ENCODE measurements around the gene BRSK1.

BRSK1 gene

DNA sequence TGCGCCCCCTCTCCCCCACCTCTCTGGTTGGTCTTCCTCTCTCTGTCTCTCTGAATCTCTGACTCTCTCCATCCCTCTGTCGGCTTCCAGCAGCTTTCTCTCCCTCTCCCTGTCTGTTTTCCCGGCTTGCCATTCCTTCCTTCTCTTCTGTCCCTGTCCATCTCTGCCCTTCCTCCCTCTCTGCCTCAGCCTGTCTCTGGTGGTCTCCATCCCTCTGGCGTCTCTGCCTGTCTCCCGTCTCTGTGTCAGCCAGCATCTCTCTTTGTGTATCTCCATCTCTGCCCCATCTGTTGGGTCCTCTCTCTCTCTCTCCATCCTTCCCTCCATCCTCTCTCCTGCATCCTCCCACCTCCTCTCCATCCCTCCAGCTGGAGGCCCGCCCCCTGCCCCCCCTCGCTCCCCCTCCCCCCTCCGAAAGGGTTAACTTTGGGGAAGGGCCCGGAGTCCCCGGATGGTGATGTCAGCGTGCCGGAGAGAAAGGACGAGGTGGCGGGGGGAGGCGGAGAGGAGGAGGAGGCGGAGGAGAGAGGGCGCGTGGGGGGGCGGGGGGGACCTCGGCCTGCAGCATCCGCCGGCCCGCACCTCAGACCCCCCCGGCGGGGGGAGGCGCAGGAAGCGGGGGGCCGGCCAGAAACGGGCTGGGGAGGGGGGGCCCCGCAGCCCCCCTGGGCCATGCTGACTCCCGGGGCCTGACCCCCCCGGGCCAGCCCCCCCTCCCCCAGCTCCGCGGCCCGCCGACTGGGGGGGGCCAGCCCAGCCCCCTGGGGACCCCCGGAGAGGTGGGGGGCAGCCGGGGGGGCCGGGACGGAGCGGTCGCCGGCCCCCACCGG is at the start of gene BRSK1:
BRSK1 (plus strand) TSS at position 450 of the 830 bp plus-strand sequence. CDS start 446 bp downstream, outside the sequence.
- DNase-seq (ENCODE audit: low spot score), result peak; percentile 85

DNA sequence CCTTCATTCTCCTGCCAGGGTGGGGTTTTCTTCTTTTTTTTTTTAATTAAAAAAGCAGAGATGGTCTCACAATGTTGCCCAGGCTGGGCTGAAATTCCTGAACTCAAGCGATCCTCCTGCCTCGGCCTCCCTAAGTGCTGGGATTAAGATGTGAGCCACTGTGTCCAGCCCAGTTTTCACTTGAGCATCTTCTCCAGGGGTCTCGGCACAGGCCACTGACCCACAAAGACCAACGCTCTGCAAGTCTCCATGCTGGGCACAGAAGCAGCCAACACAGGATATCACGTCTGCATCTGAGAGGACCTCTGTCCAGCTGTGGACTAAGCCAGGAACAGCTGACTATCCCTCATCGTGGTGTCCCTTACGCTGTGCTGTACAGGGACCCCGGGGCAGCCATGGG is 45.8 kb upstream of the BRSK1 start:
- no peak for DNase-seq (ENCODE audit: low spot score)

DNA sequence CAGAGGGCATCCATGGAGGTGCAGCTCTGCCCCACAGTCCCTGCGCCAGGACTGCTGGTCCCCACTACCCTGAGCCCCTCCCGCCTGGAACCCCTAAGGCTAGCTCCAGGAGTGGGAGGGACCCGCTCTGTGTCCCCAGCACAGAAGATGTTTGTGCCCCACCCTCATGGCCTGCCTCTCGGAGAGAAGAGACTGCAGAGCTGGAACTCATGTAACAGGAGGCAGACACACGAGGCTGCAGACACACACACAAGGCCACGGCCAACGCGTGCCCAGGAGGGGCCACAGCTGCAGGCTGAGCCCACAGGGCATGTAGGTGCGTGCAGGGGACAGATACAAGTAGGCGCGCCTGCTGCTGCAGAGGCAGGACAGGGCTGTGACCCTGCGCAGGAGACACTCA is 44.8 kb upstream of the BRSK1 start:
- no peak for DNase-seq (ENCODE audit: low spot score)

DNA sequence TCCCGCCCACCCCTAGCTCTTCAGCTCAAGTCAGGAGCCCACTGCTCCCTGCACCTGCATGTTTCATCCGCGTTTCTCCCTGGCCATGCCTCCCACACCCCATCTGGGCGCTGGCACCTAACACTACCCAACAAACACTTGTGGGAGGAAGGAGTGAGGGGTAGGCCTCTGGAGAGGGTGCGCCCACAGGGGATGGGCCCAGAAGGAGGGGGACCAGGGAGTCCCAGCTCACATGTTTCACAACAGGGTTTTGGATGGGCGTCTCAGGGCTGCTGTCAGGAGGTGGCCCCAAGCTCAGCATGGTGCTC is 43.1 kb upstream of the BRSK1 start:
- no peak for DNase-seq (ENCODE audit: low spot score)

DNA sequence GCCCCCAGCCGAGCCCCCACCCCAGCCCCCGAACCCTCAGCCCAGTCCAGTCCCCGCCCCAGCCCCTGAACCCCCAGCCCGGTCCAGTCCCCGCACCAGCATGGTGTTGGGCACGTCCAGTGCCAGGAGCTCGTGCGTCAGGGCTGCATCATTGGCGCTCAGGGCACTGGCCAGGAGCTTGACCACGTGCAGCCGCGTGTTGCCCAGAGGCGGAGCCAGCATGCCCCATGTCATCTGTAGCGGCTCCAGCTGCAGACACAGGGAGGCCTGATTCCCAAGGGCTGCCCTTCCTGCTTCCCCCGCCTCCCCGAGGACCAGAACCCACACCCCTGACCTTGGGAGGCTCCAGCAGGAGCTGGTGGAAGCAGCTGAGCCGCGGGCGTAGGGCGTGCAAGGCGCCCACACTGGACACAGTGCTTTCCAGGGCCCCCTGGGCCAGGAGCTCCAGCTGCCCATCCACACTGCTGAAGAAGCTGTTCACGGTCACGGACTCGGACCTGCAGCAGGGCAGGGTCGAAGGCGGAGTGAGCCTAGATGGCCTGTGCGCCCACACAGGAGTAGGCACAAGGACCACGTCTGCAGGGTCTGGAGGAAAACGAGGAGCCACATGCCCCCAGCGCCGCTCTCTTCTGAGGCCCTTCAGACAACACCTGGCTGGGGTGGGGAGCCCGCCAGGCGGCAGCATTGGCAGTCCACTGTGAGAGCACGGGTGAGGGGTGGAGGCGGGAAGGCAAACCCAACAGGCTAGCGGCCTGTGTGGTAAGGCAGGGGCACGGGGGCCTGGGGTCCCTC is 42.5 kb upstream of the BRSK1 start:
- DNase-seq (ENCODE audit: low spot score), result no peak

DNA sequence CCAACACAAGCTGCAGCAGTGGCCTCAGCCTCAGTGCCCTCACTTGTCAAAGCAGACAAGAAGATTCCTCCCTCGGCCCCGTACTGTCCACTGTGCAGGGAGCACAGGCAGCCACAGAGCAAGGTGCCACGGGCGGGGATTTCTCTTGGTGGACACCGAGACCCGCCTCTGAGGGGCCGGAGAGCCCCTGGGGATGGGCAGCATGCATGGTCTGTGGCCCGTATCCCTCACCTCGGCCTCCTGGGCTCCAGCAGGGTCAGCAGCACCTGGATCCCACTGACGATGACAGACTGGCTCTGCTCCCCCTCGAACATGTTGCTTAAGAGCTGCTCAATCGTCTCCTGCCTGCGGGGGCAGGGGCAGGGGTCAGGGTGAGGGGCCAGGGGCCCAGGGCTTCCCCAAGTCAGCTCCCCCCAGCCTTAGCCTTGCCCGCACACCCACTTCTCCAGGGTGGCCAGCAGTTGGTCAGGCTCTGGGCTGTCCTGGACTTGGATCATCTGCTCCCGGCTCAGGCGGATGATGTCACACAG is 41.8 kb upstream of the BRSK1 start:
- DNase-seq (ENCODE audit: low spot score), result no peak

DNA sequence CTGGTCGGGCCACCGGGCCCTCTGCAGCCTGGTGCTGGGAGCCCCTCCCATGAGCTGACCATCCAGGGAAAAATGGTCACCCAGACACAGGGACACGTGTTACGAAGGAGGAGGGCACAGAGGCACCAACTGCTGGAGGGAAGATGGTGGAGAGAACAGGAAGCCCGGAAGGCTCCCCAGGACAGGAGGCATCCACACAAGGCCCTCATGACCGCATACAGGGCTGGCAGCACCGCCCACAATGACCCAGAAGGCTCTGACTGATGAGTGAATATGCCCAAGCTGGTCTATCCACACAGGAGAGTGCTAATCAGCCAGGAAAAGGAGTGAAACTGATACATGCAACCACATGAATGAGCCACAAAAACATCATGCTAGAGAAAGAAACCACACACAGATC is 41.3 kb upstream of the BRSK1 start:
- DNase-seq (ENCODE audit: low spot score), result no peak

DNA sequence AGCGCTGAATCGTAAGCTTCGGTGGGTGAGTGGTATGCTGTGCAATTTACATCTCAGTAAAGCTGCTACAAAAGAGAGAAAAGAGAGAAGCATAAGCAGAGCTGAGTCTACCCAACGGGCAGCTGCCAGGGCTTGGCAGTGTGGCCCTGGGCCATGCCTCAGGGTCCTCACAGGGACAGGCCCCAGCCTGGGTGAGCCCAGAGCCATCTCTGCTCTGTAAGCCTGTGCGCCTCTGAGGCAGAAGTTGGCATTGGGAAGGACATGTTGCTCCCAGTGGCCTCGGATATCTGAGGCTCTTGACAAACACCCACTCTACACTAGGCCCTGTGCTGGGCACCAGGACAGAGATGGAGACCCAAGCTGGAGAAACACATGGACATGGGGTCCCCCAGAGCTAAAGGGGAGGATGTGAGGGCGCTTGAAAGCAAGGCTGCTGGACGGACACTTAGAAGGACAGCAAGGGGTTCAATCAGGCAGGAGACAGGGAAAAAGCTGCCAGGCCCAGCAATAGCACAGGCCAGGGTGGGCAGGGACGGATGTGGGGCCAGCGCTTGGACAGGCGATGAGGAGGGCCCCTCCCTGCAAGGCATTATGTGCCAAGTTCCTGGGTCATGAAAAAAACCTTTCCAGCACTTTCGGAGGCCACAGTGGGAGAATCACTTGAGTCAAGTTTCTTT is 39.7 kb upstream of the BRSK1 start:
- DNase-seq (ENCODE audit: low spot score), result no peak

DNA sequence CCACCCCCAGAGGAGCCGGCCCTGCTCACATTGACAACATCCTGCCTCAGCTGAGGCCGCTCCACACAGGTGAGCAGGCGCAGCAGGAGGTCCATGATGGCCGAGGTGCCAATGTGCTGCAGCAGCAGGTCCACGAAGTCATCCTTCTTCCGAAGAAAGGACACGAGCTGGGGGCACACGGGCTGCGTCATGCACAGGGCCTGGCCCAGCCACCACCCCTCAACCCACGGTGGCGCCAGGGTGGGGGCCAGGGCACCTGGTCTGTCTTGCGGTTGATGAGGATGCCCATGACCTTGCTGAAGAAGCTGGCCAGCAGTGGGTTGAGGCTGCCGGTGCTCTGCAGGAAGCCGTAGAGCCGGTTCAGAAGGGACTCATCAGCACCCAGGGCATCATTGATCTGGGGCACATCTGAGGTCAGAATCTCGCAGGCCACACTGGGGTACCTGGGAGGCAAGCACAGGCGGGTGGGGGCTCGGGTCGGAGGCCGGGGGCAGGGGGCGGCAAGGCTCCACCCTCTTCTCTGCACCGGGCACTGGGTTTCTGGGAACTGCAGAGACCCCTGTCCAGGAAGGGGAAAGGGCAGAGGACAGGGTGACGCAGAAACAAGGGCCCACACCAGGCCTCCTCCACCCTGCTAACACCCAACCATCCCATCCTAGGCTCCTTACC is 38.4 kb upstream of the BRSK1 start:
- DNase-seq (ENCODE audit: low spot score), result no peak

DNA sequence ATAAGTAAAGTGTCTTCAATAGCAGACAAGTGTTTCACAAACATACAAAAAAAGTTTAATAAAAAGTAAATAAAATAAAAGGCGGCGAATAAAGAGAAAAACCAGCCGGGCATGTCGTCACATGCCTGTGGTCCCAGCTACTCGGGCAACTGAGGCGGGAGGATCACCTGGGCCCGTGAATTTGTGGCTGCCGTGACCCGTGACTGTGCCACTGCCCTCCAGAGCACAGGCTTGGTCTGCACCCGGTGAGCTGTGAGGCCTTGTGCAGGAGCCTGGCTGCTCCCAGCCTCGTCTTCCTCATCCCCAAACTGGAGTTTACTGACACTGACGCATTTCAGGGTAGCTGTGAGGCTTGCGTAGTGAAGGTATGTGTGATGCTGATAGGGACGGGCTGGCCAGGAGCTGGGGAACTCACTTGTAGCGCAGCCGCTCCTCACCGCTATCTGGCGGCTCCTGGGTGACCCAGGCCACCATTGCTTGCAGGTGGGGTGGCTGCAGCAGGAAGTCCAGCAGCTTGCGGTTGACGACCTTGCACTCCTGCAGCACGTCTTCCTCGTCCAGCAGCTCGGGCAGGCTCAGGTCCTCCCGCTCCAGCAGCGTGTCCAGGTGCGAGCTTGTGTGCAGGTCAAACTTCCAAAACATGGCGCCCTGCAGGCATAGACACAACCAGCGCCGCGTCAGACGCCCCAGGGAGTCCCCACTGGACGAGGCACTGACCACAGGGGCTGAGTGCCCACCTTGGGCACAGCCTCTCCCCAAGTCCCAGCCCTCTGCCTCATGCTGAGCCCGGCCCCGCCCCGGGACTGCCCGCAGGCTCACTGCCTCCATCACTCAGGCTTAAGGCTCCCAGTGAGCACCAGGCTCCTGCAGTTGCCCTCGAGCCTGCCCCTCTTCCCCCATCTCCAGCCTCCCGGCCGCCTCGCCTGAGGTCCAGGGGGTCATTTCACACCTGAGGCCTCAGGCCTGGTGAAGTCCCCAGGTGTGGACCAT is 37.0 kb upstream of the BRSK1 start:
- DNase-seq (ENCODE audit: low spot score), result no peak

DNA sequence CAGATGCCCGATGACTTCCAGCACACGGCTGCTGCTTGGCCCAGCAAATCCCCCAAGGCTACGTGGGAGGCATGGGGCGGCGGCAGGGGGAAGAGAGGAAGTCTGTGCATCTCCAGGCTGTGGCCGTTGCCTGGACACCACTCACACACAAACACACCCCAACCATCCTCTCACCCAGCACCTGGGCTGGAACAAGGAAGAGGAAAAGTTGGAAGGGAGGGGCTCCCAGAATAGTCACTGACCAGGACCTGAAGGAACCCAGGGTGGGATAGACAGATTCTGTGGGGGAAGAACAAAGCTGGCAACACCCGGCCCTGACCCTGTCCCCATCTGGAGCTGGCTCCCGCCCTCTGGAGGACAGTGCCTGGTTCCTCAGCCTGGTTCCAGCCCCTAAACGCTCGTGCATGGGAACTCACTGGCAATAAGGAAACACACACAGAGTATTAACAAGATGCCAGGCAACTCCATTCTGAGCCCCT is 36.1 kb upstream of the BRSK1 start:
- DNase-seq (ENCODE audit: low spot score), result no peak

DNA sequence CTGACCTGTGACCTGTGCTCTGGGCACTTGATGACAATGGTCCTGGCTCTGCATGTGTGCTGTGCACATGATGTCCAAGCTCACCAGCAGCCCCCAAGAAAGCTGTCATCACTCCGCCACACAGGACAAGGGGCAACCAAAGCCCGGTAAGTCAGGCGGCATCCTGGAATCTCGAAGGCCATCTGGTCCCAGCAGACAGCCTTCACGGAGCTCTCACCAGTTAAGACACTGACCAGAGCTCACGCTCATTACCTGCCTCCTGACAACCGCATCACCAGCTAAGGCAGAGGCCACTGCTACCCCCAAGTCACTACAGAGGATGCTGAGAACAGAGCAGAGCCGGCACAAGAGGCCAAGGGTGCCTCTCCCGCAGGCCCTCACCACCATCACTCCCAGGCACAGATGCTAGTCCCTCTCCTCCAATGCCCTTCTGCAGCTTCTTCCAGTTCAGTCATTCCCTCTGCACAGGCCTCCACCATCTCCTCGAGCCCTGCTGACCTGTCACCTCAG is 35.6 kb upstream of the BRSK1 start:
- no peak for DNase-seq (ENCODE audit: low spot score)

DNA sequence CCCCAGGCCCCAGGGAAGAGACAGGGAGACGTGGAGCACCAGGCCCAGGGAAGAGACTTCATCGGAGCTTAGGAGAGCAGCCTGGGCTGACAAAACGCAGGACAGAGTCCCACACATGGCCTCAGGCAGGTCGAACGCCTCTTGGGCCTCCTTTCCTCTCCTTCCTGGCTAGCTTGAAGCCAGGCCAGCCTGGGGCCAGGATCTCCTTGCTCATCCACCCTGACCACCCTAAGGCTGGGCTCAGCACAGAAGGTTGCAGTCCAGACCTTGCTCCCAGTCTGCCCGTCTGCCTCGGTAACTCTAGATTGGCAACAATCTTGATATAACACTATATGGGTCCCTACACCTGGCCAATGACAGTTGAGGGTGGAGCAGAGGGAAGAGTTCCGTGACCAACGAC is 35.1 kb upstream of the BRSK1 start:
- DNase-seq (ENCODE audit: low spot score), result no peak

DNA sequence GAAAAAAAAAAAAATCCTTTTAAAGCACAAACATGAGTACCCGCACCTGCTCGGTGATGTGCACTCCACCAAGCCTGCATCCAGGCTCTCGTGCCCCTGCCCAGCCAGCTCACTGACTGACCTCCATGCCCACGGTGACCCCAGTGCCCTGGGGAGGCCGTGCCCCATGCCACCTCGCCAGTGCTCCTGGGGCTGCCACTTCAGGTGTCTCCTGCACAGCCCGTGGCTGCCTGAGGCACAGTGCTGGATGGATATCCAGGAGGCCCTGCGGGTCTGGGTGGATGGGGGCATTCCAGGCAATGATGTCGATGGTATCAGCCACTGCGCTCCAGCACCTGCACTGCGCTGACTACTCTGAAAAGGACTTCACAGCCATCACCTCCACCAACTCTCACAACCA is 34.0 kb upstream of the BRSK1 start:
- no peak for DNase-seq (ENCODE audit: low spot score)

DNA sequence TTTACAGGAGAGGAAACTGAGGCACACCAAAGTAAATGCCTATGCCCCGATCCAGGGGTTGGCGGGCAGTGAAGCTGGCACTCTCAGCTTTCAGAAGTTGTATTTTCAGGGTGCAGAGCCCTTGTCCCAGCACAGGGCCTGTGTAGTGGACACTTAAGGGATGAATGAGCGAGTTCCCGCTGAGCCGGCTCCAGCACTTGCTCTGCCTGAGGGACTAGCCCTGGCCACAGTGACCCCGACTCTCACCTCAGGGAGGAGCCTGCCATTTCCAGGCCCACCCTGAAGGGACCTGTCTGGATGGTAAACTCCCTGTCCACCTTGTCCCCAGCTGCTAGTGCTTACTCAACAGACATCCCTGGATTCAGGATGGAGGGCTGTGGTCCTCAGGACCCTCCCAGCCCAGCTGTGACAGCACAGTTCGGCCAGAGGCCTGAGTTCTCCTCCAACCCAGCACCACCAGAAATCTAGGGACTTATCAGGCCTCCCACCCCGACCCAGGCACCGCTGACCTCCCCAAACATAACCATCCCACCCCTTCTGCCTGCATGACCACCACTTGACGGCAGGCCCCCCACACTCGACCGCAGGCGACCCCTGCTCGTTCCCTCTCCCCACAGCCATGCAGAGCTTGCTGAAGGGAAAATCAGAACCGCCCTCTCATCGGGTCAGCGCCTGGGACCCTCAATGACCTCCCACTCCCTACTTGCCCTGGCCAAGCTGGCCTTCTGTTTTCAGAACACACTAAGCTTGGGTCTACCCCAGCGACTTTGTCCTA is 33.3 kb upstream of the BRSK1 start:
- no peak for DNase-seq (ENCODE audit: low spot score)

DNA sequence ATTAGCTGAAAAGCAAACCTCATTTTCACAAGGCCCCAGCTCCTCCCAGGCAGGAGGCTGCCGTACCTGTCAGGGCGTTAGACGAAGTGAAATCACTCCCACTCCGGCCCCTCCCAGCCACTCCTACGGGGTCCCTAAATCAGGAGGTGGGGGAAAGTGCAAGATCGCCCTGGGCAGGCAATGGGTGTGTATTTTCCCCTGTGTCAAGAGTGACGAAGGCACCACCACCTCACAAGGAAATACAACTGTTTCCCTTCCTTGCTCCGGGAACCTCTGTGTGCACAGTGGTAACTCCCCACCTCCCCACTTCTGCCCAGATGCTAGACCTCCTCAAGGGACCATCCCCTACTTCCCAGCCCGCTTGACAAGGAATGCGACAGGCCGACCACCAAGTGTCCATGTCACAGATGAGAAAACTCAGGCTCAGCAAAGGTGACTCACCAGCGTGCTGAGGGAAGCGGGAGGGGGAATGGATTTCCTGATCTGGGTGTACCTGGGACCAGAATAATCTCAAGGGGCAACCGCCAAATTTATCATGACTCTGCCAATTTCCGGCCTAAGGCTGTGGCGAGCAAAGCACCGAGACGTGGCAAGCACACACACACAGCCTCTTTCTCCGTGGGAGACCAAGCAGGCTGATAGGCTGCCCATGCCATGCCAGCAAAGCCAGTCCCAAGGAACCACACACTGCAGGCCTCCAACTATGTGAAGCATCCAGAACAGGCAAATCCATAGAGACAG is 32.3 kb upstream of the BRSK1 start:
- DNase-seq (ENCODE audit: low spot score), result no peak

DNA sequence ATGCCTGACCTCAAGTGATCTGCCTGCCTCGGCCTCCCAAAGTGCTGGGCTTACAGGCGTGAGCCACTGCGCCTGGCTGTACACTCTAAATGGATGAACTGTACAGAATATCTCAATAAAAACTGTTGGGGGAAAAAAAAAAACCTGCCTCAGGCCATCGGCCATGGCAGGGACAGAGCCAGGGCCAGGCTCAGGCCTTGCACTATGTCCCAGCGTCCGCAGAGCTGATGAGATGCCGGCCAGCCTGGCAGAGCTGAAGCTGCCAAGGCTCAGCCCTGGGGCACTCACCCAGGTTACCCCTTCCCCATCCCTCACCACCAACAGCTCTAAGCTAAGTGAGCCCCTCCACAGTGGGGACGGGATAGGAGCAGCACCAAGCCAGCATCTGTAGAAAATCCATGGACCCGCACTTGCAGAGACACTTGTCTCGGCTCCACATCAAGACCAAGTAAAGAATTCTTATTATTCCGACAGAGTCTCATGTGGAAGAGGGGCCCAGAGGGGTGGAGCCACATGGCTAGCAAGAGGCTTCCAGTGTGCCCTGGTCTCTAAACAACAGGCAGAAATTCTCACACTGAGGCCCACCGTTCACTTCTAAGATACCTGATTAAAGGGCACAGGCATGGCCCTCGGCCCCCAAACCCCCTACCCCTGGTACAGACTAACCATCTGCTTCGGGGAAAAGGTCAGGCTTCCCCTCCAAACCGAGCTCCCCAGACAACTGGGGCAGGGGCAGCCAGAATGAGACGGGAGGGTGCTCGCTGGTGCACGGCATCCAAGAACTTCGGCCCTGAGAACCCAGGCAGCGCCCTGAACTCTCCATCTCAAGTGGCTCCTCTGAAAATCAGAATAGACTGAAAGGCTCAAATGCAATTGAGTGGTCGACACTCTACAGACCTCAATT is 30.8 kb upstream of the BRSK1 start:
- no peak for DNase-seq (ENCODE audit: low spot score)

All from iPS-NIHi11 (cell line).